ENCODE results near the gene WFDC1.

DNA sequence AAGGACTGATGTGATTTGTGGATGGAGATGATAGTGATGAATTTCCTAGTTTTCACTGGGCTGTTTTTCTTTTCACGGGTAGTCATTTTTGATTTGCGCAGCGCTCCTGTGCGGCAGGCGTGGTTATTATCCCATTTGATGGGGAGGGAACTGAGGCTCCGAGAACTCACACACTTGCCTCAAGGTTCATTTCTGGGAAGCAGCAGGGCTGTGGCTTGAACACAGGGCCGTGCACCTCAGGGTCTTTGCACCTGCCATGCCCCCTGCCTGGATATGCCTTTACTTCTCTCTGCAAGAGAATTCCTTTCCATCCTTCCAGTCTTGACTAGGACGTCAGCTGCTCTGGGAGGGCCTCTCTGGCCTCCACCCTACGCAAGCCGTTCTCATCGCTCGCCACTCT lies 16.3 kb upstream of the WFDC1 start:
- TF ChIP-seq EZH2 (IDR thresholded peaks at IDR 0.05) (no peak), EZH2phosphoT487 (IDR thresholded peaks at IDR 0.05) (no peak)
- TF ChIP-seq, protein P1, sequence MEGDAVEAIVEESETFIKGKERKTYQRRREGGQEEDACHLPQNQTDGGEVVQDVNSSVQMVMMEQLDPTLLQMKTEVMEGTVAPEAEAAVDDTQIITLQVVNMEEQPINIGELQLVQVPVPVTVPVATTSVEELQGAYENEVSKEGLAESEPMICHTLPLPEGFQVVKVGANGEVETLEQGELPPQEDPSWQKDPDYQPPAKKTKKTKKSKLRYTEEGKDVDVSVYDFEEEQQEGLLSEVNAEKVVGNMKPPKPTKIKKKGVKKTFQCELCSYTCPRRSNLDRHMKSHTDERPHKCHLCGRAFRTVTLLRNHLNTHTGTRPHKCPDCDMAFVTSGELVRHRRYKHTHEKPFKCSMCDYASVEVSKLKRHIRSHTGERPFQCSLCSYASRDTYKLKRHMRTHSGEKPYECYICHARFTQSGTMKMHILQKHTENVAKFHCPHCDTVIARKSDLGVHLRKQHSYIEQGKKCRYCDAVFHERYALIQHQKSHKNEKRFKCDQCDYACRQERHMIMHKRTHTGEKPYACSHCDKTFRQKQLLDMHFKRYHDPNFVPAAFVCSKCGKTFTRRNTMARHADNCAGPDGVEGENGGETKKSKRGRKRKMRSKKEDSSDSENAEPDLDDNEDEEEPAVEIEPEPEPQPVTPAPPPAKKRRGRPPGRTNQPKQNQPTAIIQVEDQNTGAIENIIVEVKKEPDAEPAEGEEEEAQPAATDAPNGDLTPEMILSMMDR (IDR thresholded peaks at IDR 0.05): no peak

Data from neural progenitor cell (in vitro differentiated cells).